MCF 10A (cell line): ENCODE data around the gene NEK6. TPM values are rescaled to one million over a fixed set of nuclear protein-coding genes. Genes with fewer than 3 reads are reported as not detected.
"Not testable (repeated sequence)": the region's sequence is repeated elsewhere in the genome, so short reads cannot be mapped to it uniquely, and the experiment has no call there.

ENCODE experiments used
- BruUV-seq: library from RNA; stranded (reverse); fragments of 400-500 nt; replicated peaks from 2 replicates; lab custom pipeline; 2021; lab: Mats Ljungman, UMichigan
- CTCF ChIA-PET: fragments of 300-600 bp; sonication (Branson Sonifier 250); formaldehyde crosslinking; extraction: SDS; loops from one replicate; lab custom pipeline; 2021; ENCODE audit warnings: antibody characterized with exemption, inconsistent platforms; lab: Yijun Ruan, JAX
- POLR2A ChIA-PET: fragments of 300-600, 350-650 bp; sonication (Branson Sonifier 250); formaldehyde crosslinking; extraction: SDS; loops from one replicate; lab custom pipeline; 2020; ENCODE audit warnings: antibody characterized with exemption, inconsistent platforms; lab: Yijun Ruan, JAX
- DNase-seq: peaks from one replicate; pipeline ENCODE4 v3.0.0-alpha.2; 2018; ENCODE audit not compliant: unreplicated experiment
- H3K27ac Mint-ChIP-seq: one replicate; pipeline ENCODE4 v1.8.0; 2022; ENCODE audit warnings: mild to moderate bottlenecking, low read depth, mixed read lengths; ENCODE audit not compliant: unreplicated experiment
- H3K27me3 Mint-ChIP-seq: one replicate; pipeline ENCODE4 v1.8.0; 2022; ENCODE audit warnings: mixed read lengths; ENCODE audit not compliant: insufficient read depth, unreplicated experiment
- H3K36me3 Mint-ChIP-seq: one replicate; pipeline ENCODE4 v1.8.0; 2022; ENCODE audit warnings: mild to moderate bottlenecking, moderate library complexity, mixed read lengths; ENCODE audit not compliant: insufficient read depth, unreplicated experiment
- H3K4me1 Mint-ChIP-seq: one replicate; pipeline ENCODE4 v1.8.0; 2022; ENCODE audit warnings: mixed read lengths; ENCODE audit not compliant: insufficient read depth, unreplicated experiment
- H3K4me3 Mint-ChIP-seq: one replicate; pipeline ENCODE4 v1.8.0; 2022; ENCODE audit warnings: mild to moderate bottlenecking, moderate library complexity, mixed read lengths; ENCODE audit not compliant: unreplicated experiment
- H3K9me3 Mint-ChIP-seq: one replicate; pipeline ENCODE4 v1.8.0; 2022; ENCODE audit warnings: mixed read lengths; ENCODE audit not compliant: unreplicated experiment
- intact Hi-C: fragments of 100-400 bp; cut with micrococcal nuclease; formaldehyde crosslinking; loops from 2 replicates; pipeline ENCODE4 v1.14.1; 2022
- total RNA-seq: library from RNA; stranded (reverse); gene quantifications from 2 replicates; pipeline ENCODE4 v1.2.3, GENCODE V29; 2022
- TF ChIP-seq, protein P1 (sequence below): fragments of 200-600 bp; IDR thresholded peaks from one replicate; pipeline ENCODE4 v1.8.0; 2022; ENCODE audit warnings: antibody characterized with exemption, mild to moderate bottlenecking; ENCODE audit not compliant: unreplicated experiment

Gene NEK6
- total RNA-seq, 1 experiment from 2014 or later, result 27.5 TPM

DNA sequence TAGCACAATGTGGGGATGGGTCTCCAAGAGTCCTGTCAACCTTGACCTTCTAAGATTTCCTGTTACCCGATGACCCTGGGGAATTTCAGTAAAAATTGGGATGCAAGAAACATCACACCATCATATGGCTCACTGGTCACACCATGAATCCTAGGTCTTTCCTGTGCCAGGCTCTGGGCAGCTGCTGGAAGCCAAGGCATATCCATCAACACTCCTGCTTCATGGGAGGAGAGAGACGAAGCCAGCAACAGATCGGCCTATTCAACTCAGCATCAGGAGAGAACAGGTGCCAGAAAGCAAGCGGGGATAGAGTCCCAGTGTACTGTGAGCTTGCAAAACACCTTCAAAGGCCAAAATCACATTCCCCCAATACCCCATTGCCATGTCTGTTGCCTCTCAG lies 6.5 kb upstream of the NEK6 start:
- no peak overlapping the region for H3K4me3 Mint-ChIP-seq
- peaks cover 9% of the 10 kb centered on the region for H3K4me1 Mint-ChIP-seq
- TF ChIP-seq, protein P1, sequence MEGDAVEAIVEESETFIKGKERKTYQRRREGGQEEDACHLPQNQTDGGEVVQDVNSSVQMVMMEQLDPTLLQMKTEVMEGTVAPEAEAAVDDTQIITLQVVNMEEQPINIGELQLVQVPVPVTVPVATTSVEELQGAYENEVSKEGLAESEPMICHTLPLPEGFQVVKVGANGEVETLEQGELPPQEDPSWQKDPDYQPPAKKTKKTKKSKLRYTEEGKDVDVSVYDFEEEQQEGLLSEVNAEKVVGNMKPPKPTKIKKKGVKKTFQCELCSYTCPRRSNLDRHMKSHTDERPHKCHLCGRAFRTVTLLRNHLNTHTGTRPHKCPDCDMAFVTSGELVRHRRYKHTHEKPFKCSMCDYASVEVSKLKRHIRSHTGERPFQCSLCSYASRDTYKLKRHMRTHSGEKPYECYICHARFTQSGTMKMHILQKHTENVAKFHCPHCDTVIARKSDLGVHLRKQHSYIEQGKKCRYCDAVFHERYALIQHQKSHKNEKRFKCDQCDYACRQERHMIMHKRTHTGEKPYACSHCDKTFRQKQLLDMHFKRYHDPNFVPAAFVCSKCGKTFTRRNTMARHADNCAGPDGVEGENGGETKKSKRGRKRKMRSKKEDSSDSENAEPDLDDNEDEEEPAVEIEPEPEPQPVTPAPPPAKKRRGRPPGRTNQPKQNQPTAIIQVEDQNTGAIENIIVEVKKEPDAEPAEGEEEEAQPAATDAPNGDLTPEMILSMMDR, result no peak
- DNase-seq, result no peak
- ChIA-PET POLR2A (no interaction called here), CTCF (interaction anchor here (0.8 kb wide), 1 partner anchor 849 kb away, joined by 3 read pairs; no protein-coding TSS in a partner anchor)
- intact Hi-C loops, result no loop called here
- H3K27ac Mint-ChIP-seq, result no peak overlapping the region
- no TSS peak for BruUV-seq
- H3K9me3 Mint-ChIP-seq, result no peaks in the 10 kb centered on the region
- no peaks in the 10 kb centered on the region for H3K36me3 Mint-ChIP-seq
- no peaks in the 10 kb centered on the region for H3K27me3 Mint-ChIP-seq

DNA sequence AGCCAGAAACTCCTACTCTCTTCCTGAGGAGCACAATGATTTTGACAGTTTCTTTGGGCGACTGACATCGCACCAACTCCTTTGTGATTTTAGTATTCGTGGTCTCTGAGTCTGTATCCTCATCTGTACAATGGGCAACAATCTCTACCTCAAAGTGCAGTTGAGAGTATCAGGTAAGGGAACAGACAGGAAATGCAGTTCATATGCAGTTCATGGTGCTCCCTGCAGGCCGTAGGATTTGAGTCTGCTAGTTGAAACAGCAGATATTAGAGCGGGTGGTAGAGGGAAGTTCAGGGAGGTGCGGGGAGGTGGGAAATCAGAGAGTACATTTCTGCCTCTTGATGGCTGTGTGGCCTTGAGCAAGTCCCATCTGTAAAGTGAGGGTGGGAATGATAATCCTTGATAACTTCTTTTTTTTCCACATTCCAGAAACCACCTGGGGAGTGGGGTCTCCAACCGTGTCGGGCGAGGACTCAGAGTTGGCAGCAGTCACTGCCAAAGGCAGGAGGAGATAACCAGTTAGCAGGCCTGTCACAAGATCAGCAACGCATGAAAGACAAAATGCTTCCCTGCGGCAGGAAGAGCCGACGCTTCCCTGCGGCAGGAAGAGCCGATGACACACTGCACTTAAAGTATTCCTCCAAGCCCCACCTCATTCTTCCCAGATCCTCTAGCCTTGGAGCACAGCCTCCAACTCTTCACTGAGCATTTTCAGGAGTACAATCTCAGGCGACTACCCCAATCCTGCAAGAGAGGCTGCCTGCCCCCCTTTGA lies 6.0 kb upstream of the NEK6 start:
- H3K27me3 Mint-ChIP-seq, result no peaks in the 10 kb centered on the region
- no peaks in the 10 kb centered on the region for H3K36me3 Mint-ChIP-seq
- peaks cover 14% of the 10 kb centered on the region for H3K4me1 Mint-ChIP-seq
- TF ChIP-seq, protein P1, result no peak
- intact Hi-C loops, result no loop called here
- POLR2A ChIA-PET, result no interaction called here
- H3K27ac Mint-ChIP-seq, result no peak overlapping the region
- H3K9me3 Mint-ChIP-seq, result no peaks in the 10 kb centered on the region
- CTCF ChIA-PET, result interaction anchor here (0.8 kb wide), 1 partner anchor 849 kb away, joined by 3 read pairs; no protein-coding TSS in a partner anchor
- peak; percentile 58 for DNase-seq
- no peak overlapping the region for H3K4me3 Mint-ChIP-seq
- no TSS peak for BruUV-seq

DNA sequence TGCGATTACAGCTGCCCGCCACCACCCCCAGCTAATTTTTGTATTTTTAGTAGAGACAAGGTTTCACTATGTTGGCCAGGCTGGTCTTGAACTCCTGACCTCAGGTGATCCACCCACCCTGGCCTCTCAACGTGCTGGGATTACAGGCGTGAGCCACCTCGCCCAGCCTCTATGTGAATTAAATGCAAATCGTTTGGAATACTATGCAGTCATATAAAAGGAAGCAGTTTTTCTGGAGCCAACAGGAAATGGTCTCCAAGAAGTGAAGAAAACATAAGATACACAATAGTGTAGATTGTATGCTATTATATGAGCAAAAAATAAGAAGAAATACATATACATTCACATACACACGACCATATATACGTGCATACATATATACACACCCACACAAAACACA lies 4.9 kb upstream of the NEK6 start:
- CTCF ChIA-PET, POLR2A ChIA-PET, intact Hi-C loops, H3K36me3 Mint-ChIP-seq, H3K4me3 Mint-ChIP-seq, BruUV-seq, H3K27me3 Mint-ChIP-seq, H3K9me3 Mint-ChIP-seq, DNase-seq, H3K27ac Mint-ChIP-seq: not testable (repeated sequence)
- peaks cover 15% of the 10 kb centered on the region for H3K4me1 Mint-ChIP-seq

DNA sequence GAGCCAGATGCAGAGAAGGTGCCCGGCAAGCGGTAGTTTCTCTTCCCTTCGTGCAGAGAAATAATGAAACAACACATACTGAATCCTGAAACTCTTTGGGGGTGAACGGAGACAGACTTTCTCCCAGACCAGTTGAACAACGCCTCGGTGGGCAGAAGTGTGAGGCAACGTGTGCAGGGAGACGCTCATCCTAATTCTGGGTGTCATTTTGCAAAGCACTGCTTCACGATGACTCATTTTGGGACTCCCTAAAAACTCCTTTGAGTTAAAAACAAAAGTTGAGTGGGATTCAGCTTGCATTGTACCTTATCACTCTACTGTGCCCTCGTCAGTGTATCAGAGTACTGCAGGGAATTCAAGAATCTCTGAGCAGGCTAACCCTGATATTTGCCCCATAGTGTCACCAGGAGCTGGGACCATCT lies 3.5 kb upstream of the NEK6 start:
- no peak overlapping the region for H3K27ac Mint-ChIP-seq

More for the DNA sequence above, 3.5 kb upstream of the NEK6 start:
- ChIA-PET POLR2A (no interaction called here), CTCF (interaction anchor here (0.8 kb wide), 1 partner anchor 120 kb away, joined by 3 read pairs; no protein-coding TSS in a partner anchor)
- Mint-ChIP-seq H3K4me3 (no peak overlapping the region), H3K9me3 (no peaks in the 10 kb centered on the region), H3K4me1 (peaks cover 15% of the 10 kb centered on the region), H3K36me3 (no peaks in the 10 kb centered on the region), H3K27me3 (no peaks in the 10 kb centered on the region)
- intact Hi-C loops, result no loop called here
- no peak for DNase-seq
- no TSS peak for BruUV-seq
- TF ChIP-seq, protein P1, result no peak
